IMR-90 (cell line): ENCODE results near the gene RASSF7. TPM values are rescaled to one million over a fixed set of nuclear protein-coding genes. Genes with fewer than 3 reads are reported as not detected.

Experiments used
- ATAC-seq: fragments of 200-7000 bp; cut with Tn5 transposase; 2 replicates; pipeline ENCODE4 v1.9.1; 2020; ENCODE audit warnings: low read depth, mild to moderate bottlenecking, moderate library complexity
- BruUV-seq: library from RNA; stranded (reverse); fragments of 400-500 nt; replicated peaks from 2 replicates; lab custom pipeline; 2021; lab: Mats Ljungman, UMichigan
- CTCF ChIA-PET: fragments of 300-600 bp; formaldehyde crosslinking; extraction: SDS; loops from one replicate; lab custom pipeline; 2021; ENCODE audit warnings: antibody characterized with exemption; lab: Yijun Ruan, JAX
- POLR2A ChIA-PET: fragments of 300-600 bp; sonication (Branson Sonifier 250); formaldehyde crosslinking; loops from one replicate; lab custom pipeline; 2022; ENCODE audit warnings: antibody characterized with exemption; ENCODE audit not compliant: unreplicated experiment; lab: Charles Lee
- DNase-seq: peaks from one replicate; pipeline ENCODE4 v3.0.0; 2013
- H2AFZ ChIP-seq: replicated peaks from 2 replicates; pipeline ENCODE3; 2013; ENCODE audit warnings: low read length, mild to moderate bottlenecking; ENCODE audit not compliant: poor library complexity
- H2AK5ac ChIP-seq: 2 replicates; pipeline ENCODE4 v1.6.1; 2013; ENCODE audit warnings: low read depth, low read length, inconsistent platforms
- H2AK9ac ChIP-seq: replicated peaks from 2 replicates; pipeline ENCODE3; 2013; ENCODE audit warnings: mild to moderate bottlenecking, low read depth, low read length, moderate library complexity; ENCODE audit not compliant: poor library complexity
- H2BK120ac ChIP-seq: 2 replicates; pipeline ENCODE4 v1.6.1; 2013; ENCODE audit warnings: low read depth, low read length, inconsistent platforms
- H2BK15ac ChIP-seq: 3 replicates; pipeline ENCODE4 v1.6.1; 2013; ENCODE audit warnings: low read depth, low read length, inconsistent platforms
- H2BK20ac ChIP-seq: 2 replicates; pipeline ENCODE4 v1.6.1; 2013; ENCODE audit warnings: low read depth, mild to moderate bottlenecking, inconsistent platforms, low read length, moderate library complexity
- H2BK5ac ChIP-seq: 2 replicates; pipeline ENCODE4 v1.6.1; 2013; ENCODE audit warnings: mild to moderate bottlenecking, low read depth, low read length, inconsistent platforms; ENCODE audit not compliant: poor library complexity, severe bottlenecking
- H3K14ac ChIP-seq: replicated peaks from 2 replicates; pipeline ENCODE4 v1.6.1; 2013; ENCODE audit warnings: low read depth, low read length, inconsistent platforms
- H3K18ac ChIP-seq: 2 replicates; pipeline ENCODE4 v1.6.1; 2013; ENCODE audit warnings: low read depth, low read length, control low read depth
- H3K23ac ChIP-seq: 2 replicates; pipeline ENCODE4 v1.6.1; 2013; ENCODE audit warnings: low read depth, low read length, inconsistent platforms
- H3K27ac ChIP-seq: 2 replicates; pipeline ENCODE4 v1.5.1; 2013; ENCODE audit warnings: mild to moderate bottlenecking, control low read depth, low read length; ENCODE audit not compliant: insufficient read depth
- H3K27me3 ChIP-seq: 2 replicates; pipeline ENCODE4 v1.6.1; 2013; ENCODE audit warnings: low read length; ENCODE audit not compliant: control insufficient read depth, insufficient read depth
- H3K36me3 ChIP-seq: 2 replicates; pipeline ENCODE4 v1.6.1; 2013; ENCODE audit warnings: low read length, mixed read lengths; ENCODE audit not compliant: control insufficient read depth, insufficient read depth
- H3K4ac ChIP-seq: 2 replicates; pipeline ENCODE4 v1.6.1; 2013; ENCODE audit warnings: low read depth, low read length, inconsistent platforms
- H3K4me1 ChIP-seq: 2 replicates; pipeline ENCODE4 v1.6.1; 2013; ENCODE audit warnings: low read length, mixed read lengths; ENCODE audit not compliant: control insufficient read depth, insufficient read depth
- H3K4me2 ChIP-seq: 2 replicates; pipeline ENCODE4 v1.6.1; 2013; ENCODE audit warnings: low read depth, mild to moderate bottlenecking, control low read depth, low read length, moderate library complexity
- H3K4me3 ChIP-seq: 2 replicates; pipeline ENCODE4 v1.5.1; 2013; ENCODE audit warnings: low read depth, mild to moderate bottlenecking, control low read depth, low read length, moderate library complexity; ENCODE audit not compliant: insufficient read depth
- H3K56ac ChIP-seq: 2 replicates; pipeline ENCODE4 v1.6.1; 2013; ENCODE audit warnings: low read length, inconsistent platforms; ENCODE audit not compliant: insufficient read depth; ENCODE audit errors: extremely low read depth
- H3K79me1 ChIP-seq, 2 experiments: 2 replicates each; pipeline ENCODE4 v1.6.1; 2013; ENCODE audit warnings: low read length in 2 of 2, inconsistent platforms in 1 of 2, low read depth in 1 of 2
- H3K9ac ChIP-seq: 2 replicates; pipeline ENCODE4 v1.6.1; 2013; ENCODE audit warnings: low read depth, low read length, control low read depth
- H3K9me1 ChIP-seq: 2 replicates; pipeline ENCODE4 v1.6.1; 2013; ENCODE audit warnings: low read length, inconsistent platforms; ENCODE audit not compliant: insufficient read depth
- H3K9me3 ChIP-seq: 2 replicates; pipeline ENCODE4 v1.6.1; 2013; ENCODE audit warnings: low read length; ENCODE audit not compliant: control insufficient read depth, insufficient read depth
- H4K20me1 ChIP-seq: 2 replicates; pipeline ENCODE4 v1.6.1; 2013; ENCODE audit warnings: low read length, inconsistent platforms; ENCODE audit not compliant: insufficient read depth
- H4K5ac ChIP-seq: 2 replicates; pipeline ENCODE4 v1.6.1; 2013; ENCODE audit warnings: mild to moderate bottlenecking, low read depth, low read length, control low read depth
- H4K8ac ChIP-seq, 2 experiments: 2 replicates each; pipeline ENCODE4 v1.6.1; 2013; ENCODE audit warnings: low read depth in 2 of 2, low read length in 2 of 2, control low read depth in 1 of 2, inconsistent platforms in 1 of 2
- H4K91ac ChIP-seq: 2 replicates; pipeline ENCODE4 v1.6.1; 2013; ENCODE audit warnings: low read depth, low read length, inconsistent platforms; ENCODE audit not compliant: insufficient read depth
- MAZ ChIP-seq: IDR thresholded peaks from 2 replicates; pipeline ENCODE4 v1.6.1; 2012; ENCODE audit warnings: low read depth, mild to moderate bottlenecking, low read length, improper control_type of control experiment, moderate library complexity, borderline replicate concordance
- RAD21 ChIP-seq: IDR thresholded peaks from 2 replicates; pipeline ENCODE4 v1.6.1; 2012; ENCODE audit warnings: low read length, improper control_type of control experiment
- RFX5 ChIP-seq: IDR thresholded peaks from 2 replicates; pipeline ENCODE4 v1.8.0; 2012; ENCODE audit warnings: low read depth, mild to moderate bottlenecking, low read length, moderate library complexity
- WGBS, 2 experiments: methylation state at CpG; one replicate each; pipeline versions ENCODE4 v1.1.5 to v1.1.7; 2013; ENCODE audit warnings: missing lambda C conversion rate in 2 of 2; ENCODE audit not compliant: insufficient read length in 1 of 2; ENCODE audit errors: extremely low coverage in 2 of 2; 5-methylcytosine and 5-hydroxymethylcytosine counted together
- dilution Hi-C: fragments of 300-500 bp; cut with HindIII; formaldehyde crosslinking; loops from one replicate; pipeline ENCODE4 v1.14.3; 2018; ENCODE audit warnings: low sequenced_read_pairs; ENCODE audit not compliant: unreplicated experiment
- in situ Hi-C: fragments of 300-500 bp; cut with MboI; formaldehyde crosslinking; loops from 3 replicates; pipeline ENCODE4 v1.14.3; 2019; ENCODE audit warnings: low sequenced_read_pairs, inconsistent platforms, mixed read lengths
- intact Hi-C: fragments of 100-400 bp; cut with micrococcal nuclease; formaldehyde crosslinking; loops from 2 replicates; pipeline ENCODE4 v1.10.0; 2022
- polyA plus RNA-seq, 3 experiments: library from polyadenylated mRNA; depleted of rRNA; stranded (reverse); fragments of >200 nt; gene quantifications; 2 replicates each; pipeline ENCODE4 v1.2.3, GENCODE V29; 2012; ENCODE audit warnings: low replicate concordance in 1 of 3
- total RNA-seq: library from RNA; depleted of rRNA; stranded (reverse); fragments of >200 nt; gene quantifications from 2 replicates; pipeline ENCODE4 v1.2.3, GENCODE V29; 2012
- TF ChIP-seq, protein P1 (sequence below): conservative IDR thresholded peaks from 2 replicates; pipeline ENCODE4 v1.5.1; 2012; ENCODE audit warnings: mild to moderate bottlenecking, low read depth, low read length, improper control_type of control experiment

The RASSF7 gene
- total and polyA plus RNA-seq, 2 of the 4 experiments (the other 2 are of a cell fraction): 6.8 to 18.5 TPM

DNA sequence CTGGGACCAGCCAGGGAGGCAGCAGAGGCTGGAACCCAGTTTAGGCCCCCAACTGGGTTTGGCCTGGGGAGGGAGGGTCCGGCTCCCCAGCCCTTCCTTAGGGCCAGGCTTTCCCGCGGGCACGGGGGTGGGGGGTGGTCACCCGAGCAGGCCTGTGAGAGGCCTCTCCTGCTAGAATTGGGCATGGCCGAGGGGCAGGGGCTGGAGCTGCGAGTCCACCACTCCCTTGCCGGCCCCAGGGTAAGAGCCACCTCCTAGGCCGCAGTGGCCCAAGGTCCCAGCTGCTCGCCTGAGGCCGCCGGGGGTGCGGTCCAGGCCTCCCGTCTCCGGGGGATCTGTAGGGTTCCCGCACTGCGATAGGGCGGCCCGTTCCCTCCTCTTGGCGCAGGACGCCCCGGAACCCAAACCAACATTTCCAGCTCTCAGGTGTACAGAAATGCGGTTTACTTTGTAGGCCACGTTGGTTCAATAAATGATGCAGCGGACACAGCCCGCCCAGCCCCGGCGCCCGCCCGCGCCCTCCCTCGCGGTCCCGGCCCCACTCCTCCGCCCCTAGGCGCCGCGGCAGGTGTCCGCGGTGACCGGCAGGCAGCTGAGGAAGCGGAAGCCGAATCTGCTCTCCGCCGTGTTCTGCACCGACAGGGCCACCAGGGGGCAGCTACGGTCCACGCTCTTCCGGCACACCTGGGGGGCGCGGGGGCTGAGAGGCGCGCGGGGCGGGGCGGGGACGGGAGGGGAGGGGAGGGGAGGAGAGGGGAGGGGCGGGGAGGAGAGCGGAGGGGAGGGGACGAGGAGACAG, 6.1 kb upstream of the RASSF7 start:
- Histone ChIP-seq H2BK120ac (no peak overlapping the region), H3K18ac (no peak overlapping the region), H3K14ac (no peak overlapping the region), H4K20me1 (peaks cover 6% of the 10 kb centered on the region; the same call in 1 of the 2 replicates), H4K5ac (no peak overlapping the region), H3K9ac (no peak overlapping the region), H2BK5ac (no peak overlapping the region), H4K8ac (no peak overlapping the region), H3K23ac (no peak overlapping the region), H3K79me1 (no peaks in the 10 kb centered on the region), H3K4me3 (no peak overlapping the region), H3K27ac (no peak overlapping the region), H3K9me3 (no peaks in the 10 kb centered on the region), H2AK5ac (no peak overlapping the region), H2AFZ (peak overlapping the region; percentile 67), H3K9me1 (no peaks in the 10 kb centered on the region), H3K56ac (no peak overlapping the region), H3K4ac (no peak overlapping the region), H4K91ac (no peak overlapping the region), H3K4me2 (no peak overlapping the region; the same call in 1 of the 2 replicates), H3K27me3 (peaks cover 57% of the 10 kb centered on the region), H2BK20ac (no peak overlapping the region), H3K4me1 (peaks cover 2% of the 10 kb centered on the region; the same call in 1 of the 2 replicates), H3K36me3 (peaks cover 2% of the 10 kb centered on the region; the same call in 1 of the 2 replicates), H2AK9ac (no peak overlapping the region), H2BK15ac (no peak overlapping the region)
- dilution Hi-C loops: no loop called here
- ATAC-seq (peak; percentile 77), DNase-seq (no peak)
- BruUV-seq: no TSS peak
- intact Hi-C loops: loop anchor here (10.0 kb wide), 1 partner anchor 170 kb away; no protein-coding TSS in a partner anchor
- WGBS, 2 experiments: 17% methylated on average over 18 of the region's 60 CpGs; no CpG with 5 or more reads in 1 of the 2 experiments
- ChIA-PET CTCF (interaction anchor here (0.5 to 1.3 kb wide), 4 partner anchors 9 to 254 kb away, joined by 3 read pairs; no protein-coding TSS in a partner anchor), POLR2A (no interaction called here)
- TF ChIP-seq, protein P1, sequence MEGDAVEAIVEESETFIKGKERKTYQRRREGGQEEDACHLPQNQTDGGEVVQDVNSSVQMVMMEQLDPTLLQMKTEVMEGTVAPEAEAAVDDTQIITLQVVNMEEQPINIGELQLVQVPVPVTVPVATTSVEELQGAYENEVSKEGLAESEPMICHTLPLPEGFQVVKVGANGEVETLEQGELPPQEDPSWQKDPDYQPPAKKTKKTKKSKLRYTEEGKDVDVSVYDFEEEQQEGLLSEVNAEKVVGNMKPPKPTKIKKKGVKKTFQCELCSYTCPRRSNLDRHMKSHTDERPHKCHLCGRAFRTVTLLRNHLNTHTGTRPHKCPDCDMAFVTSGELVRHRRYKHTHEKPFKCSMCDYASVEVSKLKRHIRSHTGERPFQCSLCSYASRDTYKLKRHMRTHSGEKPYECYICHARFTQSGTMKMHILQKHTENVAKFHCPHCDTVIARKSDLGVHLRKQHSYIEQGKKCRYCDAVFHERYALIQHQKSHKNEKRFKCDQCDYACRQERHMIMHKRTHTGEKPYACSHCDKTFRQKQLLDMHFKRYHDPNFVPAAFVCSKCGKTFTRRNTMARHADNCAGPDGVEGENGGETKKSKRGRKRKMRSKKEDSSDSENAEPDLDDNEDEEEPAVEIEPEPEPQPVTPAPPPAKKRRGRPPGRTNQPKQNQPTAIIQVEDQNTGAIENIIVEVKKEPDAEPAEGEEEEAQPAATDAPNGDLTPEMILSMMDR: peak; percentile 50
- peak; percentile 60; the same call in 1 of the 2 replicates for TF ChIP-seq MAZ
- no peak for TF ChIP-seq RFX5
- peak; percentile 50 for TF ChIP-seq RAD21
- in situ Hi-C loops: no loop called here
